ENCODE measurements around the gene CNEP1R1. TPM values are rescaled to one million over a fixed set of nuclear protein-coding genes. Genes with fewer than 3 reads are reported as not detected.

Gene CNEP1R1
- total RNA-seq, 1 experiment from 2014 or later = 18.5 TPM

GRCh38 chr16:50083996-50084395 is 59.0 kb downstream of the CNEP1R1 start:
- no peak for DNase-seq
- Histone ChIP-seq H4K5ac (ENCODE audit: insufficient read length, low read depth, low read length) (no peak overlapping the region), H2AFZ (ENCODE audit: low read length) (no peak overlapping the region), H2BK12ac (ENCODE audit: insufficient read length, low read depth, low read length) (no peak overlapping the region), H3K4ac (ENCODE audit: low read depth, low read length) (no peak overlapping the region), H2BK120ac (ENCODE audit: low read depth, low read length, poor library complexity, severe bottlenecking) (no peak overlapping the region), H3K18ac (ENCODE audit: insufficient read length, low read depth, low read length) (no peak overlapping the region), H4K8ac (replicated peaks; ENCODE audit: insufficient read length, low read depth, low read length) (no peak overlapping the region), H3T11ph (ENCODE audit: low read length) (no peak overlapping the region), H4K91ac (ENCODE audit: insufficient read length, low read depth, low read length) (no peak overlapping the region), H3K4me2 (ENCODE audit: insufficient read depth, insufficient read length, low read length) (no peak overlapping the region), H3K56ac (ENCODE audit: insufficient read length, low read depth, low read length) (no peak overlapping the region), H3K27ac (ENCODE audit: insufficient read length, low read depth, low read length) (no peak overlapping the region), H3K27me3 (ENCODE audit: insufficient read depth, low read length) (no peaks in the 10 kb centered on the region), H3K23ac (ENCODE audit: insufficient read length, low read depth, low read length) (no peak overlapping the region), H2BK20ac (ENCODE audit: low read depth, low read length, poor library complexity, severe bottlenecking) (no peak overlapping the region), H3K4me1 (ENCODE audit: insufficient read depth, low read length) (no peaks in the 10 kb centered on the region), H3K23me2 (ENCODE audit: insufficient read length, low read depth, low read length, poor library complexity, severe bottlenecking) (no peaks in the 10 kb centered on the region), H4K20me1 (ENCODE audit: control insufficient read depth, insufficient read depth, insufficient read length) (no peaks in the 10 kb centered on the region), H2AK5ac (ENCODE audit: insufficient read length, low read length) (no peak overlapping the region), H3K79me2 (ENCODE audit: insufficient read depth, low read length) (no peaks in the 10 kb centered on the region), H3K9me3 (ENCODE audit: control insufficient read depth, low read depth, low read length) (no peaks in the 10 kb centered on the region), H2BK15ac (ENCODE audit: low read depth, low read length) (no peak overlapping the region), H3K14ac (ENCODE audit: insufficient read depth, low read length) (no peak overlapping the region), H3K79me1 (ENCODE audit: insufficient read depth, low read depth, low read length, poor library complexity, severe bottlenecking) (no peaks in the 10 kb centered on the region), H3K9ac (ENCODE audit: extremely low read depth, insufficient read length, low read length) (no peak overlapping the region), H2BK5ac (ENCODE audit: insufficient read length, low read length) (no peak overlapping the region)
- Mint-ChIP-seq H3K36me3 (ENCODE audit: insufficient read depth in 1 of 3, low read depth in 3 of 3) (peaks cover 28 to 64% (median 55%) of the 10 kb centered on the region in 3 experiments), H3K27me3 (ENCODE audit: low read depth) (no peaks in the 10 kb centered on the region), H3K4me3 (no peak overlapping the region), H3K27ac (no peak overlapping the region), H3K4me1 (no peaks in the 10 kb centered on the region), H3K9me3 (no peaks in the 10 kb centered on the region)
- WGBS (ENCODE audit: extremely low coverage, insufficient read length, low lambda C conversion rate) = no CpG with 5 or more reads among the region's 8 CpGs
- no peak for TF ChIP-seq CTCF (conservative IDR thresholded peaks at IDR 0.05)

All from H9 (cell line).